Astrocyte of the spinal cord (primary cell): ENCODE results near the gene PRPF19.

Source experiments
- DNase-seq: peaks from one replicate; pipeline ENCODE4 v3.0.0; 2011; ENCODE audit warnings: low read depth, low spot score
- H3K4me3 ChIP-seq: 2 replicates; pipeline ENCODE4 v1.5.1; 2011; ENCODE audit warnings: low read depth, mild to moderate bottlenecking, low read length, moderate library complexity
- CTCF ChIP-seq: IDR thresholded peaks from 2 replicates; pipeline ENCODE4 v1.5.1; 2012; ENCODE audit warnings: low read depth, mild to moderate bottlenecking, low read length, inconsistent platforms
- in situ Hi-C: cut with HindIII; loops from 2 replicates; pipeline ENCODE4 v1.10.0; 2017; ENCODE audit warnings: low sequenced_read_pairs

The PRPF19 gene

GRCh38 chr11:60900673-60901404 lies 5.5 kb downstream of the PRPF19 start:
- in situ Hi-C loops: no loop called here
- DNase-seq: no peak
- no peak for TF ChIP-seq CTCF
- H3K4me3 ChIP-seq: no peak overlapping the region

- H3K4me3 ChIP-seq: no peak overlapping the region
- in situ Hi-C loops: no loop called here
- no peak for TF ChIP-seq CTCF
- DNase-seq: no peak
Observed at GRCh38 chr11:60899977-60900376, 6.4 kb downstream of the PRPF19 start.

GRCh38 chr11:60899046-60899936 lies 7.1 kb downstream of the PRPF19 start:
- peak; percentile 71 for DNase-seq
- no peak overlapping the region for H3K4me3 ChIP-seq
- peak; percentile 97 for TF ChIP-seq CTCF
- in situ Hi-C loops: no loop called here

GRCh38 chr11:60897496-60897895 lies 8.9 kb downstream of the PRPF19 start:
- no peak for DNase-seq
- in situ Hi-C loops: no loop called here
- TF ChIP-seq CTCF: no peak
- no peak overlapping the region for H3K4me3 ChIP-seq

- DNase-seq: no peak
- in situ Hi-C loops: no loop called here
- no peak for TF ChIP-seq CTCF
Observed at GRCh38 chr11:60895687-60896086, 10.7 kb downstream of the PRPF19 start.

GRCh38 chr11:60891103-60891741 lies 15.2 kb downstream of the PRPF19 start:
- TF ChIP-seq CTCF: no peak
- DNase-seq: no peak
- in situ Hi-C loops: no loop called here
- H3K4me3 ChIP-seq: no peak overlapping the region

More at GRCh38 chr11:60895687-60896086, 10.7 kb downstream of the PRPF19 start:
- no peak overlapping the region for H3K4me3 ChIP-seq
